Epithelial cell of esophagus (primary cell): Measurements from ENCODE around the gene ZNF532.

Experiments used
- DNase-seq: peaks from one replicate; pipeline ENCODE4 v3.0.0; 2010; ENCODE audit warnings: low read depth
- H3K4me3 ChIP-seq: 2 replicates; pipeline ENCODE4 v1.5.1; 2011; ENCODE audit warnings: mild to moderate bottlenecking, low read length, control low read depth
- CTCF ChIP-seq: IDR thresholded peaks from 2 replicates; pipeline ENCODE4 v1.5.1; 2011; ENCODE audit warnings: low read depth, mild to moderate bottlenecking, low read length, control low read depth, inconsistent platforms; ENCODE audit not compliant: insufficient read depth; ENCODE audit errors: missing control alignments

ZNF532 gene

GRCh38 chr18:58980991-58981390, 116.3 kb downstream of the ZNF532 start:
- no peak for DNase-seq
- no peak overlapping the region for H3K4me3 ChIP-seq
- no peak for TF ChIP-seq CTCF

- no peak for TF ChIP-seq CTCF
- no peak for DNase-seq
- H3K4me3 ChIP-seq, result no peak overlapping the region
Observed at GRCh38 chr18:58983260-58984155, 118.8 kb downstream of the ZNF532 start.

GRCh38 chr18:58988600-58988999, 123.9 kb downstream of the ZNF532 start:
- no peak for TF ChIP-seq CTCF
- H3K4me3 ChIP-seq, result no peak overlapping the region
- no peak for DNase-seq

- no peak for TF ChIP-seq CTCF
- no peak overlapping the region for H3K4me3 ChIP-seq
- no peak for DNase-seq
Observed at GRCh38 chr18:58989184-58989759, 124.6 kb downstream of the ZNF532 start.

- no peak for TF ChIP-seq CTCF
- no peak for DNase-seq
Observed at GRCh38 chr18:58990720-58991119, 126.0 kb downstream of the ZNF532 start.

GRCh38 chr18:58991167-58991798, 126.6 kb downstream of the ZNF532 start:
- peak; percentile 48 for DNase-seq
- no peak for TF ChIP-seq CTCF
- no peak overlapping the region for H3K4me3 ChIP-seq

More at GRCh38 chr18:58990720-58991119, 126.0 kb downstream of the ZNF532 start:
- no peak overlapping the region for H3K4me3 ChIP-seq
